ENCODE results near the gene CHD9.
"Not testable (repeated sequence)": the region's sequence is repeated elsewhere in the genome, so short reads cannot be mapped to it uniquely, and the experiment has no call there.

Gene CHD9

GRCh38 chr16:53047515-53047914 is 7.3 kb upstream of the CHD9 start:
- not testable (repeated sequence) for DNase-seq

GRCh38 chr16:53048139-53048915 is 6.5 kb upstream of the CHD9 start:
- no peak for DNase-seq

DNA sequence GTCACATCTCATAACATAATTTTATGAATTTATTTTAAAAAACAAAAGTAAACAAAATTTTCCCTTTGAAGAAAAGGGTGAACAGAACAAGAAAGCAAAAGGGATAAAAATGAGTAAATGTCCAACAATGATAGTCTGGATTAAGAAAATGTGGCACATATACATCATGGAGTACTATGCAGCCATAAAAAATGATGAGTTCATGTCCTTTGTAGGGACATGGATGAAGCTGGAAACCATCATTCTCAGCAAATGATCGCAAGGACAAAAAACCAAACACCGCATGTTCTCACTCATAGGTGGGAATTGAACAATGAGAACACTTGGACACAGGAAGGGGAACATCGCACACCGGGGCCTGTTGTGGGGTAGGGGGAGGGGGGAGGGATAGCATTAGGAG is 3.5 kb upstream of the CHD9 start:
- not testable (repeated sequence) for DNase-seq

DNA sequence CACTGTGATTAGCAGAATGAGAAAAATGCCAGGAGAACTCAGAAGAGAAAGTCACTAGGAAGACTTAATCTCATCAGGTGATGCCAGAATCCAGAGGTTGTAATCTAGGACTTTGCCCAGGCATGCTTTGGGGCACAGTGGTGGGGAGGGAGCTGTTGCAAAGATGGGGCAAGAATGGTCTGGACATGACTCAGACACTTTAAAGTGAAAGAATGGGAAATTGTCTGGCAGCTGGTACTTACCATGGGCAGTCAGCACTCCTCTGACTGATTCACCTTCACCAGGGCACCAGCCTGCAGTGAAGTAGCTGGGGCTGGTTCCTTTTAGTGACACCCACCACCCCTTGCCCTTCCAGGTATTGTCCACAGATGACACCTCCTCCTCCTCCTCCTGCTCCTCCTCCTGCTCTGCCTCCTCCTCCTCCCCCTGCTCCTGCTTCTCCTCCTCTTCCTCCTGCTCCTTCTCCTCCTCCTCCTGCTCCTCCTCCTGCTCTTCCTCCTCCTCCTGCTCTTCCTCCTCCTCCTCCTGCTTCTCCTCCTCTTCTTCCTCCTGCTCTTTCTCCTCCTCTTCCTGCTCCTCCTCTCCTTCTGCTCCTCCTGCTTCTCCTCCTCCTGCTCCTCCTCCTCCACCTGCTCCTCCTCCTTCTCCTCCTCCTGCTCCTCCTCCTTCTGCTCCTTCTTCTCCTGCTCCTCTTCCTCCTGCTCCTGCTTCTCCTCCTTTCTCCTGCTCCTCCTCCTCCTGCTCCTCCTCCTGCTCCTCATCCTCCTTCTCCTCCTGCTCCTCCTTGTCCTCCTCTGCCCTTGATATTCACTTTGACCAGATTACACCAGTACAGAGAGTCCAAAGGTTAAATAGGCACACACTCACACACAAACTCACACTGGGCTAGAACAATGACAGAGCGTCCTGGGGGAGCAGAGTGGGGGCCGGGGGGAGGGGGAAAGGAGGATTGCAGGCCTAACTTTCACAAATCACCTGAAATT is 2.0 kb upstream of the CHD9 start, which contains the start of gene CHD9NB:
Gene CHD9NB, minus strand, starts transcription at position 379 of the 983 bp plus-strand sequence. CDS start 8,739 bp downstream, outside the sequence.
- DNase-seq = peak; percentile 79 to 83 (median 80)

GRCh38 chr16:53053967-53054669 is 673 bp upstream of the CHD9 start:
- DNase-seq = peak in 2 of 3 donors; percentile 28 to 42

DNA sequence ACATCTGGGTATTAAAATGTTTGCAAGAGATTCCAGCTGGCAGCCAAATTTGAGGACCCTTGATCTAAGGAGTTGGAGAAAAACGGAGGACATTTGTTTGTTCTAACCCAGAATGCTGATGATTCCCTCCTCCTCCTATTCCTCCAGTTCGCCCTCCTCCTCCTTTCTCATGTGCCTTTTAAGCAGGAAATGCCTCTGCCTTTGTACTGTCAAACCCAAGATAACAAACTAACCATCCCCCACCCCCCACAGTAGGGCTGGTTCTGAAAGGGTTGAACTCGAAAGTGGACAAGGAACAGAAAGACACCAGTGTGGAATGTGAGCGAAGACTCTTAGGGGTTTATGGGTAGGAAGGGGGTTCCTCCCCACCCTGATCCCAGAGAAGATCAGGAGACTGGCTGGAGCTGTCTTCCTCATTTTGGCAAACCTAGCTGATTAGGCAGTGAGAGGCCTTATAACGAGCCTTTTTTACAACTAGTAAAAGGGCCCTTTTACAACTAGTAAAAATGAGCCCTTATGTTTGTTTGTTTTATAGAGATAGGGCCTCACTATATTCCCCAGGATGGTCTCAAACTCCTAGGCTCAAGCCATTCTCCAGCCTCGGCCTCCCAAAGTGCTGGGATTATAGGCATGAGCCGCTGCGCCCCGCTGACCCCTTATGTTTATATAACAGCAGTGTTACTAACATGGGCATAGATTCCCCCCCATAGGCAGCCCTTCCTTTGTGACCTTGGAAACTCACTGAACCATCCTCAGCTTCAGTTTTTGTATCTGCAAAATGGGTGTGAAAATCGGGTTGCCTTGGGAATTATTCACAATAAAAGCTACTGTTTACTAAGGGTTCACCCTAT is 975 bp downstream of the CHD9 start:
- DNase-seq = peak; percentile 39 to 42 (median 42)

DNA sequence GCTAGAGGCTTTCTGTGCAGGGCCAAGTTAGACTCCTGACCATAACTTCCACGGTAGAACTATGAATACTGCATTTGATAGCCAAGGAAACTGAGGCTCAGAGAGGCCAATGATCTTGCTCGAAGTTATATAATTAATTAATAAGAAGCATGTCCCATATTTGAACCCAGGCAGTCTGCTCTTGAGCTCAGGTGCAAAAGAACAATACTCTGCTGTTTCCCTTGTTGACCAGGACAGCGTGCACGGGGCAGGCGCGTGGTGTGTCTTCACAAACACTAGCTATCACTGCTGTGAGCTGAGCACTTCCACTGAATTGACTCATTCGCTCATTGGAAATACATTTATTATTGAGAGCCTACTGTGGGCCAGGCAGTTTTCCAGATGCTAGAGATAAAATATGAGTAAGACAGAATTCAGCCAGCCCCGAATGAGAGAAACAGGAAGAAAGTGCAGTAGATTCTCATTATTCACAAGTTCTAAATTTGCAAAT is 1.6 kb downstream of the CHD9 start:
- peak; percentile 28 to 50 (median 47) for DNase-seq

GRCh38 chr16:53057658-53058057 is 2.9 kb downstream of the CHD9 start:
- DNase-seq = no peak

GRCh38 chr16:53058441-53058840 is 3.6 kb downstream of the CHD9 start:
- DNase-seq = no peak

DNA sequence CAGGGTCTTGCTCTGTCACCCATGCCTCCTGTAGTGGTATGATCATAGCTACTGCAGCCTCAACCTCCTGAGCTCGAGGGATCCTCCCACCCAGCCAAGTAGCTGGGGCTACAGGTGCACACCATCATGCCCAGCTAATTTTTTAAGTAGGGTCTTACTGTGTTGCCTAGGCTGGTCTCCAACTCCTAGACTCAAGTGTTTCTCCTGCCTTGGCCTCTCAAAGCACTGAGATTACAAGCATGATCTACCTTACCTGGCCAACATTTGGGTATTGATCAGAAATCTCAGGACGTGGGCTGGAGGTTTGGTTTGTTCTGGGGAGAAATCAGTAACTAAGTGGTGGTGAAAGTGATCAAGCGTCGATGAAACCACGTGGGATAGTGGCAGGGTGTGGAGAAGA is 4.1 kb downstream of the CHD9 start:
- DNase-seq = no peak

DNA sequence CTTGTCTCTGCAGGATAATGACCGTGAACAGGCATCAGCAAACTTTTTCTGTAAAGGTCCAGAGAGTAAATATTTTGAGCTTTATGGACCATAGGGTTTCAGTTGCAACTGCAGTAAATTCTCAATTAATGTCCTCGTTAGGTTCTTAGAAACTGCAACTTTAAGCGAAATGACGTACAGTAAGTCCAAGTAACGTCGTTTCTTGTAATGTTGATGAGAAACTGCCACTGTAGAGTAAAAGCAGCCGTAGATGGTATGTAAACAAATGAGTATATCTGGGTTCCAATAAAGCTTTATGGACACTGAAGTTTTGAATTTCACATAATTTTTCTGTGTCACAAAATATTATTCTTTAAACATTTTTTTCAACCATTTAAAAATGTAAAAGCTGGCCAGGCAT is 4.9 kb downstream of the CHD9 start:
- DNase-seq = no peak

DNA sequence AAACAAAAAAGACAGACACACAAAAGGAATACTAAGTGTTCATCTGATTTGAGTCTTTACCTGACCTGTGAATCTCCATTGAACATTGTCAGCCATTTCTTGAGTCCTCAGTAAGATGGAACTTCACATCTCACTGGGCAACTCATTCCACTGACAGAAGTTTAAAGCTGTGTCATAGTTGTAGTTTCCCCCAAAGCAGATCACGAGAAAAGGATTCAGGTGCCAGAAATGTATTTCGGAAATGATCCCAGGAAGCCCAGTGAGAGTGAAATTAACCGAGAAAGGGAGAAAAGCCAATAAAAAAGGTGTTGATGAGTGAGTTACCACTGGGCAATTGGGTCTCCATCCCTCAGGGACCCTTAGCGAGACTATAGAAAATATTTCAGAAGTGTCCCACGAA is 6.5 kb downstream of the CHD9 start:
- no peak for DNase-seq

DNA sequence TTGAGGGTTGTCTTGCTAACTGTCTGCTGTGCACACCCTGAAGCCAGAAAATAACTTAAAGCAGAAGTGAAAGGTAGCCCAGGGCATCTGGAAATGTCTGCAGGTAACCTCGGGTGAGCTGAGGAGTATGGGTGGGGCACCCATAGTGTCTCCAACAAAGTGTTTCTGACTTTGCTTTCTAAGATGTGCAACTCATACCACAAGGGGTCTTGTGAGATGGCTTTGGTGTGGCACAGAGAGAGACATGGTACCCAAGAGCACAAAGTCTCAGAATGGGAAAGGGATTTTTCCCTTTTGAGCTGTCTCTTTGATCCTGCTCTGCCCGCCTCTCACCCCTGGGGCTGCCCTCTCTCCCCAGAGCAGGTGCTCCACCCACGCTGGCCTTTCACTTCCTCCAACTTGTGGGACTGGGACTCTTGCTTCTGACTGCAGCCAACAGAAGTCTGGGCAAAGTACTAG is 6.9 kb downstream of the CHD9 start:
- DNase-seq = peak; percentile 78 to 87 (median 84)

DNA sequence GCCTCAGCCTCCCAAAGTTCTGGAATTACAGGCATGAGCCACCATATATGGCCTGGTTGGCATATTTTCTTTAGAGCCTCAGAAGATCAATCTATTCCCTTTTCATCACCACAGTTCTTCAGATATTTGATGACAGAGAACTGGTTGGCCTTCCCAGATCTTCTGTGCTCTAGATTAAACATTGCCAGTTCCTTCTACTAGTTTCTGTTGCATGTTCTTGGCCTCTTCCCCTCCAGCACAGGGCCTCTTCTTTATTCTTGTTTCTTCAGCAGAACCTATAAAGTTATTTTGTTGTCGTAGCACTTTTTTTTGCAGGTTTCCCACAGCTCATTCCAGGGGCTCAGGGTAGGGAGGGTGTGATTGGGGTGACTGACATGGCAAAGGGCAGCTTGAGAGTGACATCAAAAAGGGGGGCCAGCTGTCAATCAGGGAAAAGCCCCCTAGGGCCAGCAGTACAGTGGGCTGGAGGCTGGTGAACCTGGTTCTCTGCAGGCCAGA is 9.3 kb downstream of the CHD9 start:
- peak in 1 of 3 donors; percentile 59 for DNase-seq

DNA sequence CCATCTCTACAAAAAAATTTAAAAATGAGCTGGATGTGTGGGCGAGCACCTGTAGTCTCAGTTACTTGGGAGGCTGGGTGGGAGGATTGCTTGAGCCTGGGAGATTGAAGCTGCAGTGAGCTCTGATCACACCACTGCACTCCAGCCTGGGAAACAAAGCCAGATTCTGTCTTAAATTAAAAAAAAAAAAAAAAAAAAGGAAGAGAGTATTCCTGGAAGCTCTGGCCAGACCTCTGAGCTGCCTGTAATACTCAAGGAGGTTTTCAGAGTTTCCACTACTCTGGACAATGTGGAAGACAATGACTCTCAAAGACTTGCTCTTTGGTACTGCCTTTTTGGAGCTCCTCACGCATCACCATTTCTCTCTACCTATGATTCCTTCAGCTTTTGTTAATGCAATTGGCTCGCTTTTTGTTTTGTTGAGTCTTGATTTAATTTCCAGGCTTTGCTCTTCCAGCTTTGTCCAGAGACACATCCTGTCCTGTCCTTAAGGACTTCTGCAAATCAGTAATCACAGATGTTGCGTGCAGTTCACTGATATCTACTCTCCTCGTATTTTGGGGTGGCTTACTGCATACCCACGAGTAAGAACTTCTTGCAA is 10.8 kb downstream of the CHD9 start:
- DNase-seq = peak in 2 of 3 donors; percentile 17 to 30

- no peak for DNase-seq
Measured at GRCh38 chr16:53067675-53068074, 12.9 kb downstream of the CHD9 start.

- DNase-seq = no peak
Measured at GRCh38 chr16:53068423-53068833, 13.6 kb downstream of the CHD9 start.

DNA sequence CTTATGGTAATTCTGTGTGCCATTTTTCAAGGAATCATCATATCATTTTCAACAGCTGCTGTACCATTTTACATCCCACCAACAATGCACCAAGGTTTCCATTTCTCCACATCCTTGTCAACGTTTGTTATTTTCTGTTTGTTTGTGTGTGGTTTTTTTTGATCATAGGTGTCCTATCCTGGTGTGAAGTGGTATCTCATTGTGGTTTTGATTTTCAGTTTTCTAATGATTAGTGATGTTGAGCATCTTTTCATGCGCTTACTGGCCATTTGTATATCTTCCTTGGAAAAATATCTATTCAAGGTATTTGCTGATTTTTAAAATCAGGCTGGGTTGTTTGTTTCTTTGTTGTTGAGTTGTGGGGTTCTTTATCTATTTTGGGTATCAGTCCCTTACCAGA is 15.0 kb downstream of the CHD9 start:
- no peak for DNase-seq

- peak in 1 of 3 donors; percentile 46 for DNase-seq
Measured at GRCh38 chr16:53071748-53072301, 17.0 kb downstream of the CHD9 start.

- no peak for DNase-seq
Measured at GRCh38 chr16:53073022-53073421, 18.2 kb downstream of the CHD9 start.

DNA sequence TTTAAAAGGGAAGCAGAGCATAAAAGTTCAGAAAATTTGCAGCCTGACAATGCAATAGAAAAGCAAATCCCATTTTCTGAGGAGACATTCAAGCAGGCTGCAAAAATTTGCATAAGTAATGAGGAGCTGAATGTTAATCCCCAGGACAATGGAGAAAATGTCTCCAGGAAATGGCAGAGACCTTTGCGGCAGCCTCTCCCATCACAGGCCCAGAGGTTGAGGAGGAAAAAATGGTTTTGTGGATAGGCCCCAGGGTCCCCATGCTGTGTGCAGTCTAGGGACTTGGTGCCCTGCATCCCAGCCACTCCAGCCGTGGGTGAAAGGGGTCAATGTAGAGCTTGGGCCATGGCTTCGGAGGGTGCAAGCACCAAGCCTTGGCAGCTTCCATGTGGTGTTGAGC is 19.5 kb downstream of the CHD9 start:
- DNase-seq = not testable (repeated sequence)
